Karpas-422 (cell line): ENCODE measurements around the gene DNAJC5. TPM values are rescaled to one million over a fixed set of nuclear protein-coding genes. Genes with fewer than 3 reads are reported as not detected.

Source experiments
- DNase-seq: peaks from one replicate; pipeline ENCODE4 v3.0.0-alpha.2; 2015
- H2AFZ ChIP-seq: fragments of 200-600 bp; sonication (generic); 2 replicates; pipeline ENCODE4 v1.6.1; 2014; ENCODE audit warnings: antibody characterized with exemption, low read length, mixed read lengths
- H3K27ac ChIP-seq: fragments of 200-600 bp; sonication (generic); 2 replicates; pipeline ENCODE4 v1.5.1; 2014; ENCODE audit warnings: mild to moderate bottlenecking, low read length, moderate library complexity
- H3K27me3 ChIP-seq: fragments of 200-600 bp; sonication (generic); 2 replicates; pipeline ENCODE4 v1.6.1; 2014; ENCODE audit warnings: low read length, mixed read lengths
- H3K36me3 ChIP-seq: fragments of 200-600 bp; sonication (generic); 2 replicates; pipeline ENCODE4 v1.6.1; 2014; ENCODE audit warnings: low read length, mixed read lengths; ENCODE audit not compliant: insufficient read depth
- H3K4me1 ChIP-seq: fragments of 200-600 bp; sonication (generic); 2 replicates; pipeline ENCODE4 v1.6.1; 2014; ENCODE audit warnings: mild to moderate bottlenecking, low read length, mixed read lengths
- H3K4me2 ChIP-seq: fragments of 200-600 bp; sonication (generic); 2 replicates; pipeline ENCODE4 v1.6.1; 2014; ENCODE audit warnings: low read length, low read depth, mild to moderate bottlenecking; ENCODE audit not compliant: poor library complexity, severe bottlenecking
- H3K4me3 ChIP-seq: fragments of 200-600 bp; sonication (generic); 2 replicates; pipeline ENCODE4 v1.5.1; 2014; ENCODE audit warnings: mild to moderate bottlenecking, antibody characterized with exemption, low read length, mixed read lengths
- H3K79me2 ChIP-seq: fragments of 200-600 bp; sonication (generic); 2 replicates; pipeline ENCODE4 v1.6.1; 2014; ENCODE audit warnings: mild to moderate bottlenecking, low read length, mixed read lengths
- H3K9ac ChIP-seq: fragments of 200-600 bp; sonication (generic); 2 replicates; pipeline ENCODE4 v1.6.0; 2014; ENCODE audit warnings: low read length
- H3K9me2 ChIP-seq: fragments of 200-600 bp; sonication (generic), shearing (Covaris generic); replicated peaks from 2 replicates; pipeline ENCODE4 v1.6.0; 2014; ENCODE audit warnings: mild to moderate bottlenecking, low read length, moderate library complexity; ENCODE audit not compliant: insufficient read depth
- H3K9me3 ChIP-seq: fragments of 300-700, 200-600 bp; sonication (generic); 2 replicates; pipeline ENCODE4 v1.6.1; 2014; ENCODE audit warnings: low read length, mixed read lengths
- H4K20me1 ChIP-seq: fragments of 200-600 bp; sonication (generic); 2 replicates; pipeline ENCODE4 v1.6.1; 2014; ENCODE audit warnings: mild to moderate bottlenecking, antibody characterized with exemption, low read length, low read depth; ENCODE audit not compliant: insufficient read depth
- small RNA-seq: library from RNA; depleted of rRNA; stranded (forward); fragments of <200 nt; gene quantifications from one replicate; pipeline ENCODE3, GENCODE V24; 2014
- total RNA-seq: library from RNA; depleted of rRNA; stranded (reverse); fragments of >200 nt; shearing (Covaris generic); gene quantifications from 2 replicates; pipeline ENCODE4 v1.2.3, GENCODE V29; 2014; ENCODE audit warnings: low replicate concordance; rRNA removed

The DNAJC5 gene
- total RNA-seq, 1 experiment from 2014 or later = 22.9 TPM

DNA sequence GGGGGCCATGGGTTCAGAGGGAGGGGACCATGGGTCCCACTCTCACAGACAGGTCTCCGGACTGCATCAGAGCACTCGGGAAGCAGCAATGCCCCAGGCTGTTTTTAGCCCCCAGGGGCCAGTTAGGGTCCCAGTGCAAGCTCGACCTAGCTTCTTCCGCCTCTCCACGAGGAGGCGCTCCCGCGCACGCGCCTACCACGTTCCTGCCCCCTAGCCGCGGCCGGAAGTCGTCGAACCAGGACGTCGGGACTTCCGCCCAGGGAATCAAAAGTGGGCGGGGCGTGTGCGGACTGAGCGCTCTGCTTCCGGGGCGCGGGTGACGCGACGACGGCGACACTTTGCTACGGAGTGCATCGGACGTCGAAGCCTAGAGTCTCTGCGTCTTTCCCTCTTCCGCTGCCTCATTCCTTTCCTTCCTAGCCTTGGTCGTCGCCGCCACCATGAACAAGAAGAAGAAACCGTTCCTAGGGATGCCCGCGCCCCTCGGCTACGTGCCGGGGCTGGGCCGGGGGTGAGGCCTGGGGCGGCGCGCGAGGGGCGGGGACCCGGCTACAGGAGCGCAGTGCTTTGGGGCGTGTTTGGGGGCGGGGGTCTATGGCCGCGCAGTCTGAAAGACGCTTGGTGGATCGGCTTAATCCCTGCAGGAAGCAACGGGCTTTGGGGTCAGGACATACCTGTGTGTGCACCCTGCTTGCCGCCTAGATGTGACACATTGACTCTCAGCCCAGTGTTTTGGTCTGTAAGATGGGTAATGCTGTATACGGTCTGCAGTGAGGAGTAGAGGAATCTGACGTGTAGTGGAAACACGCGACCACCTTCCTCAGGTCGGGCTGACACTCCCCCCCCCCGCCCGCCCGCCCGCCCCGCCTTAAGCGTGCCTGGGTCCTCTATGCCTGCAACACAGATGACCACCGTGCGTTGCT lies 86.1 kb downstream of the DNAJC5 start, which contains the start of gene PRPF6:
Gene PRPF6, plus strand, starts transcription at position 327 of the 923 bp plus-strand sequence. Its CDS starts 114 bp downstream, at position 441.
- H3K27me3 ChIP-seq = no peaks in the 10 kb centered on the region
- peak; percentile 99 for DNase-seq
- H4K20me1 ChIP-seq = 0 out of 2 replicates have a peak, but pooled peaks cover 3% of the 10 kb centered on the region
- H3K9ac ChIP-seq = peak within 1 kb of the TSS; percentile 92
- H3K4me3 ChIP-seq = peak within 1 kb of the TSS; percentile 99
- H3K36me3 ChIP-seq = peaks cover 18% of the 10 kb centered on the region; the same call in 1 of the 2 replicates
- H3K4me2 ChIP-seq = peak within 1 kb of the TSS; percentile 95
- H2AFZ ChIP-seq = peak within 1 kb of the TSS; percentile 94; the same call in 1 of the 2 replicates
- peak within 1 kb of the TSS; percentile 67 for H3K27ac ChIP-seq
- H3K4me1 ChIP-seq = peaks cover 35% of the 10 kb centered on the region
- peaks cover 40% of the 10 kb centered on the region for H3K79me2 ChIP-seq
- H3K9me2 ChIP-seq = no peaks in the 10 kb centered on the region
- no peaks in the 10 kb centered on the region for H3K9me3 ChIP-seq

DNA sequence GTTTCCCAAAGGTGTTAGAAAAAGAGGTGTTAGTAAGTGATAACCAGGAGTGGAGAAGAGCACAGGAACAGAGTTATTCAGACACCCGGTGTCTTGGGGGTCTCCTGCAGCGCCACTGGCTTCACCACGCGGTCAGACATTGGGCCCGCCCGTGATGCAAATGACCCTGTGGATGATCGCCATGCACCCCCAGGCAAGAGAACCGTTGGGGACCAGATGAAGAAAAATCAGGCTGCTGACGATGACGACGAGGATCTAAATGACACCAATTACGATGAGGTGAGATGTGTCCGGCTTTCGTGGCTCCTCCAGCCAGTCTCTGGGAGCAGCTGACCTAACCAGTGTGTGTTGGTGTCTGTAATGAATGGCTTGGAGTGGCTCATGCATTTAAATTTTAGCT lies 88.0 kb downstream of the DNAJC5 start:
- Histone ChIP-seq H3K36me3 (peaks cover 18% of the 10 kb centered on the region; the same call in 1 of the 2 replicates), H3K9ac (no peak overlapping the region), H3K27me3 (no peaks in the 10 kb centered on the region), H3K4me2 (no peak overlapping the region), H3K9me2 (no peaks in the 10 kb centered on the region), H3K27ac (no peak overlapping the region), H3K79me2 (peaks cover 40% of the 10 kb centered on the region), H4K20me1 (0 out of 2 replicates have a peak, but pooled peaks cover 3% of the 10 kb centered on the region), H3K4me3 (no peak overlapping the region), H2AFZ (no peak overlapping the region), H3K9me3 (no peaks in the 10 kb centered on the region), H3K4me1 (peaks cover 34% of the 10 kb centered on the region)
- no peak for DNase-seq

Small RNA genes lying within 50 kb of the gene (small RNA-seq; reads per million reads assigned to genes)
- gene MIR647 (0.12 reads per million), gene MIR941-2 (not detected), gene MIR941-4 (not detected), gene MIR941-5 (not detected), gene RNU1-134P (0.20 reads per million)

Other genes with a start within 250 kb of the DNAJC5 start
- gene STMN3, start 241.7 kb upstream of the DNAJC5 start, total RNA-seq = 1.4 and 4.1 TPM in 2 replicates
- 6.4 and 8.3 TPM in 2 replicates for gene RTEL1, start 236.8 kb upstream of the DNAJC5 start, total RNA-seq
- gene TNFRSF6B, start 198.5 kb upstream of the DNAJC5 start, total RNA-seq = 2.5 and 4.6 TPM in 2 replicates
- gene ARFRP1, start 187.2 kb upstream of the DNAJC5 start, total RNA-seq = 15.1 and 30.2 TPM in 2 replicates
- gene ZGPAT, start 187.1 kb upstream of the DNAJC5 start, total RNA-seq = 12.2 and 33.6 TPM in 2 replicates
- gene LIME1, start 158.5 kb upstream of the DNAJC5 start, total RNA-seq = 3.4 and 9.8 TPM in 2 replicates
- gene SLC2A4RG, start 155.3 kb upstream of the DNAJC5 start, total RNA-seq = 18.6 and 37.9 TPM in 2 replicates
- 0.18 TPM in 1 of 2 replicates, not detected in the other for gene ZBTB46, start 63.9 kb upstream of the DNAJC5 start, total RNA-seq
- not detected in 2 replicates for gene ABHD16B, start 33.6 kb upstream of the DNAJC5 start, total RNA-seq
- gene TPD52L2, start 29.9 kb upstream of the DNAJC5 start, total RNA-seq = 25.9 and 38.3 TPM in 2 replicates
- gene UCKL1, start 61.3 kb downstream of the DNAJC5 start, total RNA-seq = 32.3 and 35.3 TPM in 2 replicates
- gene ZNF512B, start 74.8 kb downstream of the DNAJC5 start, total RNA-seq = 4.2 and 9.0 TPM in 2 replicates
- gene SAMD10, start 84.5 kb downstream of the DNAJC5 start, total RNA-seq = 11.7 and 13.0 TPM in 2 replicates
- gene PRPF6, start 86.0 kb downstream of the DNAJC5 start, total RNA-seq = 24.2 and 40.7 TPM in 2 replicates
- gene C20orf204, start 141.1 kb downstream of the DNAJC5 start, total RNA-seq = 0.45 and 1.8 TPM in 2 replicates
- gene SOX18, start 154.5 kb downstream of the DNAJC5 start, total RNA-seq = not detected in 2 replicates
- 124 and 197 TPM in 2 replicates for gene TCEA2, start 168.1 kb downstream of the DNAJC5 start, total RNA-seq
- gene RGS19, start 184.4 kb downstream of the DNAJC5 start, total RNA-seq = 172 and 272 TPM in 2 replicates
- gene OPRL1, start 185.0 kb downstream of the DNAJC5 start, total RNA-seq = 34.0 and 60.6 TPM in 2 replicates
- gene LKAAEAR1, start 189.3 kb downstream of the DNAJC5 start, total RNA-seq = not detected in 2 replicates
- gene NPBWR2, start 212.4 kb downstream of the DNAJC5 start, total RNA-seq = 0.22 TPM in 1 of 2 replicates, not detected in the other